ENCODE data around the gene NPAS4.

- no peak for TF ChIP-seq CTCF (IDR thresholded peaks at IDR 0.05)
- TF ChIP-seq EP300 (IDR thresholded peaks at IDR 0.05) = no peak
- TF ChIP-seq POLR2A (IDR thresholded peaks at IDR 0.05) = no peak
Measured at GRCh38 chr11:66472054-66472453, 51.2 kb downstream of the NPAS4 start.
